Body of pancreas (tissue), 4 donors: ENCODE data around the gene CTXN2.

Source experiments
- CTCF ChIP-seq, 7 experiments: fragments of 450-650 bp in 4 of 7; fragments of 200-600 bp in 3 of 7; sonication (generic) in 3 of 7; IDR thresholded peaks; one replicate each; pipeline ENCODE4 v1.5.1; 2016 to 2019; ENCODE audit warnings: antibody characterized with exemption in 7 of 7
- POLR2A ChIP-seq, 3 donors: fragments of 450-650 bp; IDR thresholded peaks; one replicate each; pipeline ENCODE4 v1.6.1; 2016; ENCODE audit warnings: antibody characterized with exemption in 3 of 3, mild to moderate bottlenecking in 2 of 3

- no peak for TF ChIP-seq CTCF (IDR thresholded peaks at IDR 0.05)
- TF ChIP-seq POLR2A (IDR thresholded peaks at IDR 0.05): no peak
These were observed 34.3 kb downstream of the CTXN2 start for GRCh38 chr15:48225771-48226170.
